Activated CD4-positive, alpha-beta T cell treated with anti-CD3 and anti-CD28 coated beads, Interleukin-2, Interleukin-4, amounts not matched to agents 100 ng/mL and 50 ng/mL, durations not matched to agents 16 hours and 8 hours (primary cell): ENCODE measurements around the gene NPHP4.

Experiments used
- DNase-seq: peaks from one replicate; pipeline ENCODE4 v3.0.0-alpha.2; 2020; ENCODE audit warnings: low spot score

The NPHP4 gene

GRCh38 chr1:5891736-5892135 lies 100.5 kb downstream of the NPHP4 start:
- no peak for DNase-seq

GRCh38 chr1:5891137-5891536 lies 101.1 kb downstream of the NPHP4 start:
- no peak for DNase-seq

- no peak for DNase-seq
These were observed 101.7 kb downstream of the NPHP4 start for GRCh38 chr1:5890346-5891106.

GRCh38 chr1:5889901-5890300 lies 102.3 kb downstream of the NPHP4 start:
- no peak for DNase-seq

- no peak for DNase-seq
These were observed 102.8 kb downstream of the NPHP4 start for GRCh38 chr1:5889462-5889861.

- DNase-seq = no peak
These were observed 103.5 kb downstream of the NPHP4 start for GRCh38 chr1:5888606-5889211.

- DNase-seq = no peak
These were observed 104.3 kb downstream of the NPHP4 start for GRCh38 chr1:5887971-5888361.

GRCh38 chr1:5887349-5887970 lies 104.8 kb downstream of the NPHP4 start:
- DNase-seq = no peak

GRCh38 chr1:5886541-5887348 lies 105.5 kb downstream of the NPHP4 start:
- DNase-seq = no peak

- DNase-seq = no peak
These were observed 106.1 kb downstream of the NPHP4 start for GRCh38 chr1:5886140-5886483.

GRCh38 chr1:5885471-5886139 lies 106.6 kb downstream of the NPHP4 start:
- no peak for DNase-seq

GRCh38 chr1:5884110-5884509 lies 108.1 kb downstream of the NPHP4 start:
- DNase-seq = no peak

GRCh38 chr1:5883129-5884048 lies 108.8 kb downstream of the NPHP4 start:
- DNase-seq = no peak

GRCh38 chr1:5882367-5883128 lies 109.7 kb downstream of the NPHP4 start:
- no peak for DNase-seq

GRCh38 chr1:5881526-5882222 lies 110.6 kb downstream of the NPHP4 start:
- no peak for DNase-seq

- no peak for DNase-seq
These were observed 111.4 kb downstream of the NPHP4 start for GRCh38 chr1:5880630-5881405.

- no peak for DNase-seq
These were observed 112.8 kb downstream of the NPHP4 start for GRCh38 chr1:5879421-5879820.

- no peak for DNase-seq
These were observed 113.3 kb downstream of the NPHP4 start for GRCh38 chr1:5878971-5879370.
